IMR-90 (cell line): ENCODE measurements around the gene AUTS2. TPM values are rescaled to one million over a fixed set of nuclear protein-coding genes. Genes with fewer than 3 reads are reported as not detected.

Experiments used
- ATAC-seq: fragments of 200-7000 bp; cut with Tn5 transposase; 2 replicates; pipeline ENCODE4 v1.9.1; 2020; ENCODE audit warnings: low read depth, mild to moderate bottlenecking, moderate library complexity
- BruUV-seq: library from RNA; stranded (reverse); fragments of 400-500 nt; replicated peaks from 2 replicates; lab custom pipeline; 2021; lab: Mats Ljungman, UMichigan
- CTCF ChIA-PET: fragments of 300-600 bp; formaldehyde crosslinking; extraction: SDS; loops from one replicate; lab custom pipeline; 2021; ENCODE audit warnings: antibody characterized with exemption; lab: Yijun Ruan, JAX
- POLR2A ChIA-PET: fragments of 300-600 bp; sonication (Branson Sonifier 250); formaldehyde crosslinking; loops from one replicate; lab custom pipeline; 2022; ENCODE audit warnings: antibody characterized with exemption; ENCODE audit not compliant: unreplicated experiment; lab: Charles Lee
- DNase-seq: peaks from one replicate; pipeline ENCODE4 v3.0.0; 2013
- H2AFZ ChIP-seq: replicated peaks from 2 replicates; pipeline ENCODE3; 2013; ENCODE audit warnings: low read length, mild to moderate bottlenecking; ENCODE audit not compliant: poor library complexity
- H2AK5ac ChIP-seq: 2 replicates; pipeline ENCODE4 v1.6.1; 2013; ENCODE audit warnings: low read depth, low read length, inconsistent platforms
- H2AK9ac ChIP-seq: replicated peaks from 2 replicates; pipeline ENCODE3; 2013; ENCODE audit warnings: mild to moderate bottlenecking, low read depth, low read length, moderate library complexity; ENCODE audit not compliant: poor library complexity
- H2BK120ac ChIP-seq: 2 replicates; pipeline ENCODE4 v1.6.1; 2013; ENCODE audit warnings: low read depth, low read length, inconsistent platforms
- H2BK15ac ChIP-seq: 3 replicates; pipeline ENCODE4 v1.6.1; 2013; ENCODE audit warnings: low read depth, low read length, inconsistent platforms
- H2BK20ac ChIP-seq: 2 replicates; pipeline ENCODE4 v1.6.1; 2013; ENCODE audit warnings: low read depth, mild to moderate bottlenecking, inconsistent platforms, low read length, moderate library complexity
- H2BK5ac ChIP-seq: 2 replicates; pipeline ENCODE4 v1.6.1; 2013; ENCODE audit warnings: mild to moderate bottlenecking, low read depth, low read length, inconsistent platforms; ENCODE audit not compliant: poor library complexity, severe bottlenecking
- H3K14ac ChIP-seq: replicated peaks from 2 replicates; pipeline ENCODE4 v1.6.1; 2013; ENCODE audit warnings: low read depth, low read length, inconsistent platforms
- H3K18ac ChIP-seq: 2 replicates; pipeline ENCODE4 v1.6.1; 2013; ENCODE audit warnings: low read depth, low read length, control low read depth
- H3K23ac ChIP-seq: 2 replicates; pipeline ENCODE4 v1.6.1; 2013; ENCODE audit warnings: low read depth, low read length, inconsistent platforms
- H3K27ac ChIP-seq: 2 replicates; pipeline ENCODE4 v1.5.1; 2013; ENCODE audit warnings: mild to moderate bottlenecking, control low read depth, low read length; ENCODE audit not compliant: insufficient read depth
- H3K27me3 ChIP-seq: 2 replicates; pipeline ENCODE4 v1.6.1; 2013; ENCODE audit warnings: low read length; ENCODE audit not compliant: control insufficient read depth, insufficient read depth
- H3K36me3 ChIP-seq: 2 replicates; pipeline ENCODE4 v1.6.1; 2013; ENCODE audit warnings: low read length, mixed read lengths; ENCODE audit not compliant: control insufficient read depth, insufficient read depth
- H3K4ac ChIP-seq: 2 replicates; pipeline ENCODE4 v1.6.1; 2013; ENCODE audit warnings: low read depth, low read length, inconsistent platforms
- H3K4me1 ChIP-seq: 2 replicates; pipeline ENCODE4 v1.6.1; 2013; ENCODE audit warnings: low read length, mixed read lengths; ENCODE audit not compliant: control insufficient read depth, insufficient read depth
- H3K4me2 ChIP-seq: 2 replicates; pipeline ENCODE4 v1.6.1; 2013; ENCODE audit warnings: low read depth, mild to moderate bottlenecking, control low read depth, low read length, moderate library complexity
- H3K4me3 ChIP-seq: 2 replicates; pipeline ENCODE4 v1.5.1; 2013; ENCODE audit warnings: low read depth, mild to moderate bottlenecking, control low read depth, low read length, moderate library complexity; ENCODE audit not compliant: insufficient read depth
- H3K56ac ChIP-seq: 2 replicates; pipeline ENCODE4 v1.6.1; 2013; ENCODE audit warnings: low read length, inconsistent platforms; ENCODE audit not compliant: insufficient read depth; ENCODE audit errors: extremely low read depth
- H3K79me1 ChIP-seq, 2 experiments: 2 replicates each; pipeline ENCODE4 v1.6.1; 2013; ENCODE audit warnings: low read length in 2 of 2, inconsistent platforms in 1 of 2, low read depth in 1 of 2
- H3K9ac ChIP-seq: 2 replicates; pipeline ENCODE4 v1.6.1; 2013; ENCODE audit warnings: low read depth, low read length, control low read depth
- H3K9me1 ChIP-seq: 2 replicates; pipeline ENCODE4 v1.6.1; 2013; ENCODE audit warnings: low read length, inconsistent platforms; ENCODE audit not compliant: insufficient read depth
- H3K9me3 ChIP-seq: 2 replicates; pipeline ENCODE4 v1.6.1; 2013; ENCODE audit warnings: low read length; ENCODE audit not compliant: control insufficient read depth, insufficient read depth
- H4K20me1 ChIP-seq: 2 replicates; pipeline ENCODE4 v1.6.1; 2013; ENCODE audit warnings: low read length, inconsistent platforms; ENCODE audit not compliant: insufficient read depth
- H4K5ac ChIP-seq: 2 replicates; pipeline ENCODE4 v1.6.1; 2013; ENCODE audit warnings: mild to moderate bottlenecking, low read depth, low read length, control low read depth
- H4K8ac ChIP-seq, 2 experiments: 2 replicates each; pipeline ENCODE4 v1.6.1; 2013; ENCODE audit warnings: low read depth in 2 of 2, low read length in 2 of 2, control low read depth in 1 of 2, inconsistent platforms in 1 of 2
- H4K91ac ChIP-seq: 2 replicates; pipeline ENCODE4 v1.6.1; 2013; ENCODE audit warnings: low read depth, low read length, inconsistent platforms; ENCODE audit not compliant: insufficient read depth
- CEBPB ChIP-seq: IDR thresholded peaks from 2 replicates; pipeline ENCODE4 v1.6.1; 2012; ENCODE audit warnings: low read depth, low read length, improper control_type of control experiment
- CTCF ChIP-seq: conservative IDR thresholded peaks from 2 replicates; pipeline ENCODE4 v1.5.1; 2012; ENCODE audit warnings: mild to moderate bottlenecking, low read depth, low read length, improper control_type of control experiment
- MAFK ChIP-seq: IDR thresholded peaks from 2 replicates; pipeline ENCODE4 v1.6.1; 2012; ENCODE audit warnings: low read depth, low read length, improper control_type of control experiment
- MAZ ChIP-seq: IDR thresholded peaks from 2 replicates; pipeline ENCODE4 v1.6.1; 2012; ENCODE audit warnings: low read depth, mild to moderate bottlenecking, low read length, improper control_type of control experiment, moderate library complexity, borderline replicate concordance
- MXI1 ChIP-seq: IDR thresholded peaks from 2 replicates; pipeline ENCODE4 v1.6.1; 2012; ENCODE audit warnings: low read depth, mild to moderate bottlenecking, low read length, moderate library complexity, borderline replicate concordance
- NFE2L2 ChIP-seq: fragments of 150-350 bp; IDR thresholded peaks from 2 replicates; pipeline ENCODE4 v1.6.1; 2016; ENCODE audit warnings: low read depth, mild to moderate bottlenecking, low read length
- POLR2A ChIP-seq: IDR thresholded peaks from 2 replicates; pipeline ENCODE4 v1.6.1; 2012; ENCODE audit warnings: mild to moderate bottlenecking, low read depth, low read length
- RAD21 ChIP-seq: IDR thresholded peaks from 2 replicates; pipeline ENCODE4 v1.6.1; 2012; ENCODE audit warnings: low read length, improper control_type of control experiment
- RCOR1 ChIP-seq: IDR thresholded peaks from 2 replicates; pipeline ENCODE4 v1.6.1; 2012; ENCODE audit warnings: mild to moderate bottlenecking, low read length, improper control_type of control experiment; ENCODE audit not compliant: insufficient replicate concordance
- RFX5 ChIP-seq: IDR thresholded peaks from 2 replicates; pipeline ENCODE4 v1.8.0; 2012; ENCODE audit warnings: low read depth, mild to moderate bottlenecking, low read length, moderate library complexity
- SMC3 ChIP-seq: fragments of 150-350 bp; IDR thresholded peaks from 2 replicates; pipeline ENCODE4 v1.6.1; 2016; ENCODE audit warnings: low read depth, mild to moderate bottlenecking, antibody characterized with exemption, low read length, moderate library complexity
- USF2 ChIP-seq: fragments of 150-350 bp; IDR thresholded peaks from 2 replicates; pipeline ENCODE4 v1.6.1; 2017; ENCODE audit warnings: mild to moderate bottlenecking, antibody characterized with exemption, low read length, low read depth
- WGBS, 2 experiments: methylation state at CpG; one replicate each; pipeline versions ENCODE4 v1.1.5 to v1.1.7; 2013; ENCODE audit warnings: missing lambda C conversion rate in 2 of 2; ENCODE audit not compliant: insufficient read length in 1 of 2; ENCODE audit errors: extremely low coverage in 2 of 2; 5-methylcytosine and 5-hydroxymethylcytosine counted together
- dilution Hi-C: fragments of 300-500 bp; cut with HindIII; formaldehyde crosslinking; loops from one replicate; pipeline ENCODE4 v1.14.3; 2018; ENCODE audit warnings: low sequenced_read_pairs; ENCODE audit not compliant: unreplicated experiment
- in situ Hi-C: fragments of 300-500 bp; cut with MboI; formaldehyde crosslinking; loops from 3 replicates; pipeline ENCODE4 v1.14.3; 2019; ENCODE audit warnings: low sequenced_read_pairs, inconsistent platforms, mixed read lengths
- intact Hi-C: fragments of 100-400 bp; cut with micrococcal nuclease; formaldehyde crosslinking; loops from 2 replicates; pipeline ENCODE4 v1.10.0; 2022
- polyA plus RNA-seq, 3 experiments: library from polyadenylated mRNA; depleted of rRNA; stranded (reverse); fragments of >200 nt; gene quantifications; 2 replicates each; pipeline ENCODE4 v1.2.3, GENCODE V29; 2012; ENCODE audit warnings: low replicate concordance in 1 of 3
- total RNA-seq: library from RNA; depleted of rRNA; stranded (reverse); fragments of >200 nt; gene quantifications from 2 replicates; pipeline ENCODE4 v1.2.3, GENCODE V29; 2012

AUTS2 gene
- total and polyA plus RNA-seq, 2 of the 4 experiments (the other 2 are of a cell fraction): 0.90 to 3.0 TPM

GRCh38 chr7:69942573-69942972 lies 344.3 kb downstream of the AUTS2 start:
- Histone ChIP-seq H3K79me1 (no peaks in the 10 kb centered on the region), H3K4me1 (no peaks in the 10 kb centered on the region), H3K27ac (no peak overlapping the region), H3K4ac (no peak overlapping the region), H3K4me3 (no peak overlapping the region), H3K4me2 (no peak overlapping the region), H3K56ac (no peak overlapping the region), H2BK15ac (no peak overlapping the region), H3K9me1 (no peaks in the 10 kb centered on the region), H3K18ac (no peak overlapping the region), H3K14ac (no peak overlapping the region), H2AK9ac (no peak overlapping the region), H4K91ac (no peak overlapping the region), H3K23ac (no peak overlapping the region), H2BK20ac (no peak overlapping the region), H3K9me3 (no peaks in the 10 kb centered on the region), H3K27me3 (no peaks in the 10 kb centered on the region), H4K8ac (no peak overlapping the region), H2AK5ac (no peak overlapping the region), H4K5ac (no peak overlapping the region), H2BK120ac (no peak overlapping the region), H3K9ac (no peak overlapping the region), H2BK5ac (no peak overlapping the region), H4K20me1 (no peaks in the 10 kb centered on the region), H2AFZ (no peak overlapping the region), H3K36me3 (no peaks in the 10 kb centered on the region)
- intact Hi-C loops (no loop called here), in situ Hi-C loops (no loop called here), dilution Hi-C loops (no loop called here)
- ChIA-PET POLR2A (no interaction called here), CTCF (no interaction called here)
- no TSS peak for BruUV-seq
- WGBS, 2 experiments: no CpG with 5 or more reads among the region's 1 CpG
- TF ChIP-seq USF2 (no peak), CTCF (no peak), RFX5 (no peak), MAFK (no peak), RAD21 (no peak), NFE2L2 (no peak), CEBPB (no peak), MAZ (no peak), MXI1 (no peak), SMC3 (no peak), POLR2A (no peak), RCOR1 (no peak)
- ATAC-seq (no peak), DNase-seq (no peak)
